ENCODE data around the gene MRPL20.
"Not testable (repeated sequence)": the region's sequence is repeated elsewhere in the genome, so short reads cannot be mapped to it uniquely, and the experiment has no call there.

The MRPL20 gene

DNA sequence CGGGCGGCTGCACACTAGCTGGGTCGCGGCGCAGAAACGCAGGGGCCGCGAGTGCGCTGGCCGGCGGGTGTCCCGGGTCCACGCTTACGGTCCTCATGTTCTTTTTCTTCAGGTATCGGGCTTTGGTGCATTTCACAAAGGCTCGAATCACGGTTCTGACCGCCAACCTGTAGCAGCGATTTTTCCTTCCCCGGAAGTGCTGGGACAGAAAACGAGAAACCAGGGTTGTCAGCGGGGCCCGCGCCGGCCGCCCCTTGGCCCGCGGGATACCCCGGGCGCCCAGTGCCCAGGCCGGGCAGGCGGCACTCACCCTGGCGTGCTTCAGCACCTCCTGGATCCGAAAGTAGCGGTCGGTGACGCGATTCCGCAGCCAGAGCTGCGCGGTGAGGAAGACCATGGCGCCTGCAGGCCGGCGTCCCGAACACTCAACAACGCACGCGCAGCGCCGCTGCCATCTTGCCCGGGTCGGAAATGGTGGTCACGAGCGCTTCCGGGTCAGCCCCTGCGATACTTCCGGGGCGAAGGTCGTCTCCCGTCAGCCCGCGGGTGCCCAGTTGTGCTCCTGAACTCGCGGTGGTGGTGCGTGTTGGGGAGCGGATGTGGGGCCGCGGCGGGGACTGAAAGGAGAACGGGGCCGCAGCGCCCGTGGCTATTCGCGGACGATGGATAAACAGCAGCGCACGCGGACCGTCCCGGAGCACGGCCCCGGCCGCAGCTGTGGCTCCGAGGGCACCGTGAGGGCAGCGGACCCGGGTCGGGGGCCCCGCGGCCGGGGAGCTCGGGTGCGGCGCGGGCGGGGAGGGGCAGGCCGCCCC is at the start of gene MRPL20:
Gene MRPL20 (minus strand): TSS at position 473 of the 815 bp plus-strand sequence. CDS start 76 bp downstream, at position 397.
- peak; percentile 95 for DNase-seq (ENCODE audit: low read depth)

DNA sequence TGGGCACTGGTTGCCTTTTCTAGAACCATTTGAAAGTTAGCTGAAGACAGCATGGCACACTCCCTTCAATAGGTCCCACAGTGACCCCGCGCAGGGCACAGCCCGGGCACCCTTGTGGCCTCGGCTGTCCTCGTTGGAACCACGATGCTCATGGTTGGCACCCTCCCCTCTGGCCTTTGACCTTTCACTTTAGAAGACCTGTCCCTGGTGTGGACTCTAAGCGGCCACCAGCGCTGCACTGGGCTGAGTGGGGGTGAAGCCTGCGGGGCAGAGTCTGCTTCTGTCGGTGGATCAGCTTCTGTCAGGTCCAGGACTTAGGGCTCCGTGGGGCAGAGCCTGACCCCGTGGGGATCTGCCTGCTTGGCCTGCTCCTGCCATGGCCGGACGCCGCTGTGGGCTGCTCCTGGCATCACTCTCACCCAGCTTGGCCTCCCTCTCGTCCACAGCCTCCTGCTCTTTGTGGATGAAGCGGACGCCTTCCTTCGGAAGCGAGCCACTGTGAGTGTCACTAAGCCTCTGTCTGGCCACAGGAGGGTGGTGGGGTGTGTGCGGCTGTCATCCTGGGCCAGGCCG is 49.7 kb upstream of the MRPL20 start:
- DNase-seq (ENCODE audit: low read depth), result not testable (repeated sequence)

DNA sequence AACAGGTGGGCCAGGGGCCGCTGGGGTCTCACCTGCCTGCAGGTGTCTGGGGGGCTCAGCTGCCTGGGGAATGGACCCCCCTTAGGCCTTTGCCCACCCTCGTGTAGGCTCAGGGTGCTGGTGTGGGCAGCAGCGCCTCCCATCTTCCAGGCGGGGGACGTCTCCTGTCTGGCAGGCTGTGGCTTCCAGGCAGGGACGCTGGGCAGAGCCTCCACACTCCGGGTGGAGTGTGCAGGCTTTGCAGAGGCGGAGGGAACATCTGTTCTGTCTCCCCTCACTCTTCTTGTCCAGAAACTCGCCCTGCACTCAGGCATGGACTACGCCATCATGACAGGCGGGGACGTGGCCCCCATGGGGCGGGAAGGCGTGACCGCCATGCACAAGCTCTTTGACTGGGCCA is 48.8 kb upstream of the MRPL20 start:
- DNase-seq (ENCODE audit: low read depth), result not testable (repeated sequence)

DNA sequence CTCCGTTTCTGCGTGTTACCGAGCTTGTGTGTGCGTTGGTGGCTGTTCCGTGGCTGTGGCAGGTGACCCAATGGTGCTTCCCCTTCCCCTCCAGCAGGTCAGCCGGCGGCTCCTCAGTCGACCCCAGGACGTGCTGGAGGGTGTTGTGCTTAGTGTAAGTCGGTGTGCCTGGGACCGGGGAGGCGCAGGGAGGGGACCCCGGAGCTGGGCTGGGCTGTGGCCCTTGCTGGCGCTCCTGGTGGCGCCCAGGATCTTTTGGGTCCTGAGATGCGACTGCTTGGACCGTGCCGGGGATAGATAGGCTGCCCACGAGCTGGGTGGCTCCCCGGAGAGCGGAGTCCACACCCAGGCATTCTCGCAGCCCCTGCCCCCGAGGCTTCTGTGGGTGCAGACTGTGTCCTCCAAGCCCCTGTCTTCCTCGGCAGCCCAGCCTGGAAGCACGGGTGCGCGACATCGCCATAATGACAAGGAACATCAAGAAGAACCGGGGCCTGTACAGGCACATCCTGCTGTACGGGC is 48.3 kb upstream of the MRPL20 start:
- no peak for DNase-seq (ENCODE audit: low read depth)

DNA sequence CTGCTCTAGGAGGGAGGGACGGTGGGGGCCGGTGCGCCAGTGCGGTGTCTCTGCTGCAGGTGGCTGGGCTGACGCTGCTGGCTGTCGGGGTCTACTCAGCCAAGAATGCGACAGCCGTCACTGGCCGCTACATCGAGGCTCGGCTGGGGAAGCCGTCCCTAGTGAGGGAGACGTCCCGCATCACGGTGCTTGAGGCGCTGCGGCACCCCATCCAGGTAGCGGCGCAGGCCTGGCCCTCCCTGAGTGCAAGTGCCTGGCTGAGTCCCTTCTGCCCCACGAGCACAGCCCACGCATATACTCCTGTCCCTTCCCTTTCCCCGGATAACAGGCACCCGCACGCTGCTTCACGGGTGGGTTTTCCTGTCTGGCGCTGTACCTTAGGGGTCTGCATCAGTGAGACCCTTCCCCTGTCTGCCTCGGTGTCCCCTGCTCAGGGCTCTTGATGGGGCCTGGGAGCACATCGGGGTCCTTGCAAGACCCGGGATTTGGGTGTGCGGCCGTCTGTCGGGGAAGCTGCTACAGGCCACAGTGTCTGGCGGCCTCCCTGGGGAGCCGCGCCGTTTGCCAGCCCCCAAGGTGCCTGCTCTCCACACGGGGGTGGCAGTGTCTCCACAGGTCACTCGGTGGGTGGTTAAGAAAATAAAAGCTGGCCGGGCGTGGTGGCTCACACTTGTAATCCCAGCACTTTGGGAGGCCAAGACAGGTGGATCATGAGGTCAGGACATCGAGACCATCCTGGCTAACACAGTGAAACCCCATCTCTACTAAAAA is 47.4 kb upstream of the MRPL20 start:
- not testable (repeated sequence) for DNase-seq (ENCODE audit: low read depth)

DNA sequence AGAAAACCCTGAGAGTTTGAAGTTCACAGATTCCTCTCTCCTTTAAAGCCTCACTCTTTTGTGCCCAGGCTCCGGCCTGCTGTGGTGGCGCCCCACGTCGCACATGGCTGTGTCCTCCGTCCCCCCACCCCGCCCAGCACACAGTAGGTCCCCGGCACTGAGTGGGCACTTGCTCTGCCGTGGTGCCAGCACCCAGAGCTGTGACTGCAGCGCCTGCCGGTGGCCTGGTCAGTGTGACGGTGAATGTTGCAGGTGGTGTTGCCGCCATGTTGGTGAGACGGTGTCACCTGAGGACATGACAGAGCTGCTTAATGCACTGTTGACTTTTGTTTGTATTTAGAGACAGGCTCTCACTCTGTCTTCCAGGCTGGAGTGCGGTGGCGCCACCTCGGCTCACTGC is 45.8 kb upstream of the MRPL20 start:
- DNase-seq (ENCODE audit: low read depth), result no peak

DNA sequence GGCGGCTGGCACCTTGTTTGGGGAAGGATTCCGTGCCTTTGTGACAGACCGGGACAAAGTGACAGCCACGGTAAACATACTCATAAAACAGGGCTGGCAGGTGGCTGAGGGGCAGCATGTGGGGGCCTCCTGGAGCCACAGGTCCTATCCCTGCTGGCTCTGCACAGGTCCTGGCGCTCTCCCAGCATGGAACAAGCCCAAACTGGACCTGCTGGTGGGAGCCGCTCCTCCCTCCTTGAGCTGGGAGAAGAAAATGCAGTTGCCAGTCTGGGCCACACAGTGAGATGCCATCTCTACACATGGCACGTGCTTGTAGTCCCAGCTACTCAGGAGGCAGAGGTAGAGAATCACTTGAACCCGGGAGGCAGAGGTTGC is 45.3 kb upstream of the MRPL20 start:
- not testable (repeated sequence) for DNase-seq (ENCODE audit: low read depth)

DNA sequence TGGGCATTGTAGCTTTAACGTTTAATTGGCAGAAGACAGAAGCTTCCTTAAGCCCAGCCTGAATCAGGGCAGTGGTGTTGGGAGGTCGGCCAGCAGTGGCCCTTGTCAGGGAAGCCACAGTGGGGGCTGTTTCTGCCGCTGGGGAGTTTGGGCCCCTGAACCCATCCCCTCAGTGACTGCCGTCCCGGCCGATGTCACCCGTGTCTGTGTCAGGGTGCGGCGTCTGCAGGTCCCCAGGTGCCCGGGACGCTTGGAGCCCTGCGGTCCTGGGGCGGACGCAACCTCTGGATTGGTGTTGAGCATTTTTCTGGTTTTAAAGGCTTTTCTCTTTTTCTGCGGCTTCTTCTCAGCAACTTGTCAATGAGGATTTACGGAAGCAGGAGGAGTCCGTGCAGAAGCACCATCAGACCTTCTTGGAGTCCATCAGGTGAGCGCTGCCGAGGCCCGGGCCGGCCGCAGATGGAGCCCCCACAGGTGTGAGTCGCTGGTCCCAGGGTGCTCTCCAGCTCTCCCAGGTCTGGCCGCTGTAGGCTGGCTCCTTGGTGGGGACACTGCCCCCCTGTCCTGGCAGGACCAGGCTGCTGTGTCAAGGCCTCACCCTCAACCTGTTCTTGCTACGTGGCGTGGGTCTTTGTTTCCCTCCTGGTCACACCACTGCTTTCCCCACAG is 44.7 kb upstream of the MRPL20 start:
- DNase-seq (ENCODE audit: low read depth), result no peak

DNA sequence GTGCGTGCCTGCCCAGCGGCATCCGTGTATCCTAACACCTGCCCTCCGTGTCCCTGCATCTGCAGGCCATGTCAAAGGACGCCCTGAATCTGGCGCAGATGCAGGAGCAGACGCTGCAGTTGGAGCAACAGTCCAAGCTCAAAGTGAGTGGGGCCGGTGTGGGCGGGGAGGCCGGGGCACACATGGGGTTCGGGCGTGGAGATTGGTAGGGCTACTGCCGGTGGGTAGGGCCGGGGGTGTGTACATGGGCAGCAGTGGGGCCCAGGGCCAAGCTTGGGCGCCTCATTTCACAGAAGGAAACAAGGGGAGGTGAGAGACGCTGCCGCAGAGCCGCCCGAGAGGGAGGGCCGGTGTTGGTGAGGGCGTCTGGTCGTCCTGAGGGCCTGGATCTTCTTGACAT is 43.5 kb upstream of the MRPL20 start:
- not testable (repeated sequence) for DNase-seq (ENCODE audit: low read depth)

DNA sequence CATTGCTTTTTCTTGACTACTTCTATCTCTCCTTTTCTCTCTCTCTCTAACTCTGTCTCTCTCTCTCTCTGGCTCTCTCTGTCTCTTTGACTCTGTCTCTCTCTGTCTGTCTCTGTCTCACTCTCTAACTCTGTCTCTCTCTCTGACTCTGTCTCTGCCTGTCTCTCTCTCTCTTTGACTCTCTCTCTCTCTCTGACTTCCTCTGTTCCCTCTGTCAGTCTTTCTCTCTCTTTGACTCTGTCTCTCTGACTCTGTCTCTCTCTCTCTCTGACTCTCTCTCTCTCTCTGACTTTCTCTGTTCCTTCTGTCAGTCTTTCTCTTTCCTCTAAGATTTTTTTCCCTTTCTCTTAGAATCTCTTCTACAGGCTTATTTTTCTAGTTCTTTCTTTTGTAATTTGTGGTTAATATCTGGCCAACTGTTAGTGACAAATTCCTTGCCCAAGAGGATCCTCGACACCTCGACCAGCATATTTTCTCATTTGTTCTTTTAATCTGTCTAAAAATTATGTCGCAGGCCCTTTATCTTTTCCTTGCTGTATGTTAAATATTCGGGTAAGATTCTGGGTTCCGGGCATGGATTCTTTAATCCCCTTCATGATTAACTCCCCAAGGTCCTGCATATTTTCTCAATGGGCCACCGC is 42.1 kb upstream of the MRPL20 start, which contains the start of gene ATAD3C:
Gene ATAD3C (plus strand): TSS at position 591 of the 641 bp plus-strand sequence. CDS start 995 bp downstream, outside the sequence.
- no peak for DNase-seq (ENCODE audit: low read depth)

DNA sequence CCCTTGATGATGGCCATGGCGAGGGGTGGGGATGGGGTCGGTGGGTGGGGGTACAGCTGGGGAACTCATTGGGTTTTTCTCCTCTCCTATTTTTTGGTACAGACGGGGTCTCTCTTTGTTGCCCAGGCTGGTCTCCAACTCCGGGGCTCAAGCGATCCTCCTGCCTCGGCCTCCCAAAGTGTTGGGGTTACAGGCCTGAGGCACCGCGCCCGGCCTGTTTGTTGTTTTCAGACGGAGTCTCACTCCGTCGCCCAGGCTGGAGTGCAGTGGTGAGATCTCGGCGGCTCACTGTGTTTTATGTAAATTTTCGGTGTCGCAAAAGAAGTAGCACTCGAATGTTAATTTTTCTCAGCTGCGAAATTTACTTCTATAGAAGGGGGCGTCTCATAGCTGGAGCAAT is 39.5 kb upstream of the MRPL20 start:
- DNase-seq (ENCODE audit: low read depth), result not testable (repeated sequence)

DNA sequence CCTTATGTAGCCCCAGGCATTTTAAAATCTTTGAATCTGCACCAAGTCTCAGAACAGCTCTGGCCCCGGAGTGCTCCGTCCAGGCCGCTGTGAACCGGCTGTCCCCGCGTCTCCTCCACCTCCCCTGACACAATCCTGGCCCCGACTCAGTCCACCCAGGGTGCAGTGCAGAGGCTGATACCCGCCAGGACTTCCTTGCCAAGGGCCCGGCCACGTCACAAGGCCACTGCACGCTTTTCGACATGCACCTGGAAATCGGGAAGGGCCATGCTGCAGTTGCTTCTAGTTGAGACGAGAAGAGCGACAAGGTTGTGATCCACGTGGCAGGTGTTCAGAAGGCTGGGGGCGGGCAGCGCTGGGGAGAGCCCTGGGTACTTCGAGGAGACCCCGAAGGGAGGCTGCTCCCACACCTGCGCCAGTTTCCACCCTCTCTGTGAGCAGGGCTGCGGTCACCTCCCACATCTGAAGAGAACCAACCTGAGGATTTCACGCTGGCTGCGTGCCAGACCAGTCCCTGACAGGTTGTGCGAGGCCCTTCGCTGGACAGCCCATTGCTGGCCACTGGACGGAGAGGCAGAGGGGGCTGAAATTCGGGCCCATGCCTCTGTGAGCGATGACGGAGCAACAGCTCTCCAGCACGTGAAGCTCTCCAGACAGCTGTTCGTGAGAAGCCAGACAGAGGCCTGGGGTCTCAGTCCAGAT is 35.1 kb upstream of the MRPL20 start:
- no peak for DNase-seq (ENCODE audit: low read depth)

DNA sequence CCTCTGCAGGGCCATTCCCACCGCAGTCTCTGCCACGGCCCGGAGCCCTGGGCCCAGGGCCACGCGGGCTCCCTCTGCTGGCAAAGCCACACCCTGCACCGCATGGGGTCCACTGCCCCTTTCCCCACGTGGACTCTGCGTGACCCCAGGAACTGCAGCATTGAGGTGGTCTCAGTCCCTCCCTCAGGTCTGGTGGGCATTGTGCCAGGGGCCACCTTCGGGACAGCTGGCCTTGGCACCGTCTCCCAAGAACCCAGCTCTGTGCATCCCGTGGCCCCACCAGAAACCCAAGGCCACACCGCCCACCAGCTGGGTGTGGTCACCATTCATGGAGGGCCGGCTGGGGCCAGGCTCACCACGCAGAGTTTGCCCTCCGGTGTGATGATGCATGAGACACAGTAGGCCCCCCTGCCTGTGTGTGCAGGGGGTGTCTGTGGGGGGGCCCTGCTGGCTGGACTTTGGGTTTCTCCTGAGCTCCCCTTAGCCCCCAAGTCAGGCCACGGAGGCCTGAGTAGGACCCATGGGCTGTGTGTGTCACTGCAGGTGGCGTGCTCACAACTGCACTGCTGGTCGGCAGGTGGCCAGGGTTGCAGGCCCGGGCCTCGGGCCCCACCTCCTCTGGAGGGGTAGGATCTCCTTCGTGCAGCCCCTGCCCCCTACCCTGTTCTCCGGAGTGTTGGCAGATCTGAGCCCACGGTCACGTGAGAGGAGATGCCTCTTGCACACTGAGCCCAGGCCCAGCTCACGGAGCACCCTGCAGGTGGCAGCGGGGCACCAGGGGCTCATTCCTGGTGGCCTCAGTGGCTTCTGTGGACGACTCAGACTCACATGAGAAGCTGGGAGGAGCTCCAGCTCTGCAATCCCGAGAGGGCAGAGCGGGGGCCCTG is 34.2 kb upstream of the MRPL20 start:
- DNase-seq (ENCODE audit: low read depth), result peak; percentile 44

DNA sequence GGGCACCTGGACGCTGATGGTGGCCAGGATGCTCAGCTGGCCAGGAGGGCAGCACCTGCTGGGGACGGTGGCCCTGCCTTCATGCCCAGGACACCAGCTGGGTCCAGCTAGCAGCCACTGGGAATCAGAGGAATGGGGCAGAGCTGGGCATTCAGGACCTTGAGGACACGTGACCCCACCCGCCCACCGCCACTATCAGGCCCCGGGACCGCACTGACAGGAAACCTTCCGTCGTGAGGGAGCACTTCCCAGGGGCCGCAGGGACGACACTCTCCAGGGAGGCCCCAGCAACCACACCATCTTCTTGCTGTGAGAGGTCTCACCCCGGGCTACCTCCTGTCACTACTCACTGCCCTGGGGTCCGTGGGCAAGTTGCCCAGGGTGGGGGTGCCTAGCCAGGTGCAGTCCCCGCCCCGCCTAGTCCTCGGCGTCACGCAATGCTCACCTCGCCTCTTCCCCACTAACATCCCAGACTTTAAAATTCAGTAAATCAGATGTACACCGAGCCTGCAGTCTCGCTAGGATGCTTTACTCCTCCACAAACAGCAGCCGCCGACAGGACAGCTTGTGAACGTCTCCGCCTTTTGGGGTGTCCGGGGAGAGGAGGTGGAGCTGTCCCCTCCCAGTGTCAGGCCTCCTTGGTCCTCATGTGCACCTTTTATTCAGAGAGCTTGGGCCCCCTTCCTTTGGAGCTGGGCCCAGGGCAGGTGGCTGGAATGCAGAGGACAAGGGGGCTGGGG is 33.3 kb upstream of the MRPL20 start:
- DNase-seq (ENCODE audit: low read depth), result no peak

DNA sequence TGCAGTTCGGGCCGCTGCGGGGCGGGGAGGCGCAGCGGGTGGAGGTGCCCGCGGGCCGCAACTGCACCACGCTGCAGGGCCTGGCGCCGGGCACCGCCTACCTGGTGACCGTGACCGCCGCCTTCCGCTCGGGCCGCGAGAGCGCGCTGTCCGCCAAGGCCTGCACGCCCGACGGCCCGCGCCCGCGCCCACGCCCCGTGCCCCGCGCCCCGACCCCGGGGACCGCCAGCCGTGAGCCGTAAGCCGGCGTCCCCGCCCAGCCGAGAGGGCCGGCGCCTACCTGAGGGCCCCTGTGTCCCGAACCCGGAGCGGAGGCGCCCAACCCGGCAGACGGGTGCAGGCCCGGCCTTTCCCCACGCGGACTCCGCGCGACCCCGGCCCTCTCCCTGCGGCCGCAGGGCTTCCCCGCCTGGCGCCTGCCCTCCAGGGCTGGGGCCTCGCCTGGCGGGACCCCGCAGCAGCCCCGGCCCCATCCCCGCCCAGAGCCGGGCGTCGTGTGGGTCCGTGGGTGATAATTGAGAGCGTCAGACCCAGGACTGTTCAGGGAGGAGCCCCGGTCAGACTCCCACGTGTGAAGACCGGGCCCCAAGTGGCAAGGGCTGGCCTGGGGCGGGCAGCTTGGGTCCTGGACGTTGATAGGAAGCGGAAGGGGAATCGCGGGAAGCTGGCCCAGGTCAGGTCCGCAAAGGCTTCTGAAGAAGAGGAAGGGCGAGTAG is 32.6 kb upstream of the MRPL20 start:
- no peak for DNase-seq (ENCODE audit: low read depth)

DNA sequence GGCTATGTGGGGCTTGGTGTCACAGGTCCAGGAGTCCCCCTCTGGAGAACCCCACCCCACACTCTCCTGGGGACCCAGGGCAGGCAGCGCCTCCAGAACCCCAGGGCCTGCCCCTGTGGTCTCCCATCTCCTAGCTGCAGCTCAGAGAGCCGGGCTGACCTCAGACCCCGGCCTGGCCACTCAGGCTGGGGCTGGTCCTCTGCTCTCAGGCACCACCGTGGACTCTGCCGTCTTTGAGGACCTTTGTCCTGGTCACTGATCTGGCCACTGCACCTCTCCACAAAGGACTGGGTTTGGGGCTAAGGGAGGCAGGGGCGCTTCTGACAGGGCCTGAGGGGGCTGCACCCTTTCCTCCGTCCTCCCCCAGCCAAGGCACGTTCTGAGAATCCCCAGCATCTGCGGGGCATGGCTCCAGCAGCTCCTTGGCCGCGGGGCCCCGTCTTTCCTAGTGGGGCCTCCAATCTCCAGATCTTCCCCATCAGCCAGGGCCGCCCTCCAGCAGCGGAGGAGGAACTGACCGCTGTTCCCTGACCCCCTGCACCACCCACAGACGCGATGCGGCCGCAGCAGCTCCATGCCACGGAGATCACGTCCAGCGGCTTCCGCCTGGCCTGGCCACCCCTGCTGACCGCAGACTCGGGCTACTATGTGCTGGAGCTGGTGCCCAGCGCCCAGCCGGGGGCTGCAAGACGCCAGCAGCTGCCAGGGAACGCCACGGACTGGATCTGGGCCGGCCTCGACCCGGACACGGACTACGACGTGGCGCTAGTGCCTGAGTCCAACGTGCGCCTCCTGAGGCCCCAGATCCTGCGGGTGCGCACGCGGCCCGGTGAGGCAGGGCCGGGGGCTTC is 31.7 kb upstream of the MRPL20 start:
- DNase-seq (ENCODE audit: low read depth), result no peak

DNA sequence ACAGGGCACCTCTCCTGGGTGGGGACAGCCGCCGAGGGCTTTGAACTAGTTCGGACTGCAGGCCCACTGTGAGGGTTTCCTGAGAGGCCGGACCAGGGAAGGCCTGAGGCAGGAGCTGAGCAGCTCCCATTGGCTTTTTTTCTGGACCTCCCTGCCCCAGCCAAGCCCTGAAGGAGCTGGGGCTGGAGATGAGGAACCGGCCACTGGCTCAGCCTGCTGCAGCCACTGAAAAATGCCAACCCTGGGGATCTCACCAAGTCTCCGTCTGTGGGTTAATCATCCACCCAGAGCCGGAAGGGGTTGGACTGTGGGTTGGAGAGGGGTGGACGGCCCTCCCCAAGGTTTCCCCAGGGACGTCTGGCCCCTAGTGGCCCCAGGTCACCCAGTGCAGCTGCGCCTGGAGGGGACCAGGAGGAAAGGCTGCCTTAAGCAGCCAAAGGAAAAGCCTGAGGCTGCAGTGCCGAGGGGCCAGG is 30.8 kb upstream of the MRPL20 start:
- DNase-seq (ENCODE audit: low read depth), result no peak

Data from activated T-cell treated with anti-CD3 and anti-CD28 coated beads for 24 hours (primary cell).